ENCODE measurements around the gene ABHD18. TPM values are rescaled to one million over a fixed set of nuclear protein-coding genes. Genes with fewer than 3 reads are reported as not detected.
"Not testable (repeated sequence)": the region's sequence is repeated elsewhere in the genome, so short reads cannot be mapped to it uniquely, and the experiment has no call there.

The ABHD18 gene
- polyA plus RNA-seq (ENCODE audit: insufficient read depth in 1 of 5, insufficient read length in 5 of 5, low replicate concordance in 1 of 5), result 10 to 100 TPM; 12.2 to 19.7 (median 16.9) TPM
- long read RNA-seq, donor 1, result 0 reads
- long read RNA-seq, donor 2, result 0 reads
- long read RNA-seq, donor 3, full-length matches to known transcripts, result 1 of 1 reads
- long read RNA-seq, donor 3, partial matches to known transcripts, result 0 of 1 reads
- long read RNA-seq, donor 3, other reads (novel, unspliced or antisense), result 0 of 1 reads
- long read RNA-seq, donor 4, result 0 reads
- long read RNA-seq, donor 5, full-length matches to known transcripts, result 1 of 1 reads
- long read RNA-seq, donor 5, partial matches to known transcripts, result 0 of 1 reads
- long read RNA-seq, donor 5, other reads (novel, unspliced or antisense), result 0 of 1 reads
- long read RNA-seq, donor 6, result 0 reads
- long read RNA-seq, donor 7, full-length matches to known transcripts, result 2 of 2 reads
- long read RNA-seq, donor 7, partial matches to known transcripts, result 0 of 2 reads
- long read RNA-seq, donor 7, other reads (novel, unspliced or antisense), result 0 of 2 reads
- long read RNA-seq, donor 8, full-length matches to known transcripts, result 1 of 1 reads
- long read RNA-seq, donor 8, partial matches to known transcripts, result 0 of 1 reads
- long read RNA-seq, donor 8, other reads (novel, unspliced or antisense), result 0 of 1 reads

GRCh38 chr4:127965062-127965802, at the start of gene ABHD18, which contains the start of gene MFSD8:
TSS of gene ABHD18 (plus strand) at chr4:127965406. CDS start at chr4:127982956, 17,550 bp downstream.
TSS of gene MFSD8 (minus strand) at chr4:127965173. CDS start at chr4:127965133, 40 bp downstream.
- DNase-seq, result peak; percentile 97

- no peak for DNase-seq
Measured at GRCh38 chr4:127916512-127916911, 48.7 kb upstream of the ABHD18 start.

GRCh38 chr4:127917151-127917550, 48.1 kb upstream of the ABHD18 start:
- DNase-seq, result no peak

GRCh38 chr4:127920521-127920920, 44.7 kb upstream of the ABHD18 start:
- DNase-seq, result no peak

- DNase-seq, result no peak
Measured at GRCh38 chr4:127922226-127922625, 43.0 kb upstream of the ABHD18 start.

- not testable (repeated sequence) for DNase-seq
Measured at GRCh38 chr4:127925720-127926119, 39.5 kb upstream of the ABHD18 start.

GRCh38 chr4:127930175-127930574, 35.0 kb upstream of the ABHD18 start:
- no peak for DNase-seq

GRCh38 chr4:127931836-127932235, 33.4 kb upstream of the ABHD18 start:
- not testable (repeated sequence) for DNase-seq

GRCh38 chr4:127936974-127937373, 28.2 kb upstream of the ABHD18 start:
- no peak for DNase-seq

- DNase-seq, result no peak
Measured at GRCh38 chr4:127957105-127957504, 8.1 kb upstream of the ABHD18 start.

GRCh38 chr4:127959794-127960193, 5.4 kb upstream of the ABHD18 start:
- DNase-seq, result no peak

GRCh38 chr4:127963633-127964398, 1.4 kb upstream of the ABHD18 start:
- DNase-seq, result not testable (repeated sequence)

- peak in 1 of 2 donors; percentile 6 for DNase-seq
Measured at GRCh38 chr4:127964426-127965061, 662 bp upstream of the ABHD18 start.

- no peak for DNase-seq
Measured at GRCh38 chr4:127965803-127966175, 583 bp downstream of the ABHD18 start.

GRCh38 chr4:127967141-127967775, 2.1 kb downstream of the ABHD18 start:
- no peak for DNase-seq

- DNase-seq, result no peak
Measured at GRCh38 chr4:127968586-127968985, 3.4 kb downstream of the ABHD18 start.

- DNase-seq, result not testable (repeated sequence)
Measured at GRCh38 chr4:127970925-127971324, 5.7 kb downstream of the ABHD18 start.

- DNase-seq, result no peak
Measured at GRCh38 chr4:127975121-127975770, 10.0 kb downstream of the ABHD18 start.

- DNase-seq, result no peak
Measured at GRCh38 chr4:127978930-127979329, 13.7 kb downstream of the ABHD18 start.

- DNase-seq, result no peak
Measured at GRCh38 chr4:127982445-127982844, 17.2 kb downstream of the ABHD18 start.
